Activated CD8-positive, alpha-beta T cell treated with anti-CD3 and anti-CD28 coated beads for 36 hours (primary cell): ENCODE measurements around the gene ZNF800. TPM values are rescaled to one million over a fixed set of nuclear protein-coding genes. Genes with fewer than 3 reads are reported as not detected.

Experiments used
- ATAC-seq: fragments of 200-7000 bp; cut with Tn5 transposase; one replicate; pipeline ENCODE4 v1.10.0; 2021; ENCODE audit warnings: mild to moderate bottlenecking, moderate library complexity
- CTCF ChIA-PET: fragments of 350-600 bp; sonication (Branson Sonifier 250); formaldehyde crosslinking; loops from one replicate; lab custom pipeline; 2021; ENCODE audit warnings: antibody characterized with exemption; lab: Charles Lee
- POLR2A ChIA-PET: fragments of 350-600 bp; sonication (Branson Sonifier 250); formaldehyde crosslinking; loops from one replicate; lab custom pipeline; 2021; ENCODE audit warnings: antibody characterized with exemption; lab: Charles Lee
- DNase-seq: peaks from one replicate; pipeline ENCODE4 v3.0.0-alpha.2; 2020
- H3K27ac Mint-ChIP-seq: one replicate; pipeline ENCODE4 v1.8.0; 2021; ENCODE audit warnings: mild to moderate bottlenecking, mixed read lengths
- H3K27me3 Mint-ChIP-seq: one replicate; pipeline ENCODE4 v1.8.0; 2021; ENCODE audit warnings: mixed read lengths
- H3K36me3 Mint-ChIP-seq: one replicate; pipeline ENCODE4 v1.8.0; 2021; ENCODE audit warnings: low read depth, mixed read lengths
- H3K4me1 Mint-ChIP-seq: one replicate; pipeline ENCODE4 v1.8.0; 2021; ENCODE audit warnings: low read depth, mixed read lengths
- H3K4me3 Mint-ChIP-seq: one replicate; pipeline ENCODE4 v1.8.0; 2021; ENCODE audit warnings: mild to moderate bottlenecking, moderate library complexity, mixed read lengths
- H3K9me3 Mint-ChIP-seq: one replicate; pipeline ENCODE4 v1.8.0; 2021; ENCODE audit warnings: mixed read lengths
- intact Hi-C: fragments of 100-400 bp; cut with micrococcal nuclease; formaldehyde crosslinking; loops from one replicate; pipeline ENCODE4 v1.10.0; 2022
- total RNA-seq, 2 experiments: library from RNA; stranded (reverse); gene quantifications; one replicate each; pipeline ENCODE4 v1.2.3, GENCODE V29; 2021
- TF ChIP-seq, protein P1 (sequence below): fragments of 200-600 bp; IDR thresholded peaks from one replicate; pipeline ENCODE4 v1.8.0; 2022; ENCODE audit warnings: antibody characterized with exemption, mild to moderate bottlenecking

ZNF800 gene, protein sequence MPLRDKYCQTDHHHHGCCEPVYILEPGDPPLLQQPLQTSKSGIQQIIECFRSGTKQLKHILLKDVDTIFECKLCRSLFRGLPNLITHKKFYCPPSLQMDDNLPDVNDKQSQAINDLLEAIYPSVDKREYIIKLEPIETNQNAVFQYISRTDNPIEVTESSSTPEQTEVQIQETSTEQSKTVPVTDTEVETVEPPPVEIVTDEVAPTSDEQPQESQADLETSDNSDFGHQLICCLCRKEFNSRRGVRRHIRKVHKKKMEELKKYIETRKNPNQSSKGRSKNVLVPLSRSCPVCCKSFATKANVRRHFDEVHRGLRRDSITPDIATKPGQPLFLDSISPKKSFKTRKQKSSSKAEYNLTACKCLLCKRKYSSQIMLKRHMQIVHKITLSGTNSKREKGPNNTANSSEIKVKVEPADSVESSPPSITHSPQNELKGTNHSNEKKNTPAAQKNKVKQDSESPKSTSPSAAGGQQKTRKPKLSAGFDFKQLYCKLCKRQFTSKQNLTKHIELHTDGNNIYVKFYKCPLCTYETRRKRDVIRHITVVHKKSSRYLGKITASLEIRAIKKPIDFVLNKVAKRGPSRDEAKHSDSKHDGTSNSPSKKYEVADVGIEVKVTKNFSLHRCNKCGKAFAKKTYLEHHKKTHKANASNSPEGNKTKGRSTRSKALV
- total RNA-seq: 10 to 100 TPM; 29.3 to 31.1 TPM

DNA sequence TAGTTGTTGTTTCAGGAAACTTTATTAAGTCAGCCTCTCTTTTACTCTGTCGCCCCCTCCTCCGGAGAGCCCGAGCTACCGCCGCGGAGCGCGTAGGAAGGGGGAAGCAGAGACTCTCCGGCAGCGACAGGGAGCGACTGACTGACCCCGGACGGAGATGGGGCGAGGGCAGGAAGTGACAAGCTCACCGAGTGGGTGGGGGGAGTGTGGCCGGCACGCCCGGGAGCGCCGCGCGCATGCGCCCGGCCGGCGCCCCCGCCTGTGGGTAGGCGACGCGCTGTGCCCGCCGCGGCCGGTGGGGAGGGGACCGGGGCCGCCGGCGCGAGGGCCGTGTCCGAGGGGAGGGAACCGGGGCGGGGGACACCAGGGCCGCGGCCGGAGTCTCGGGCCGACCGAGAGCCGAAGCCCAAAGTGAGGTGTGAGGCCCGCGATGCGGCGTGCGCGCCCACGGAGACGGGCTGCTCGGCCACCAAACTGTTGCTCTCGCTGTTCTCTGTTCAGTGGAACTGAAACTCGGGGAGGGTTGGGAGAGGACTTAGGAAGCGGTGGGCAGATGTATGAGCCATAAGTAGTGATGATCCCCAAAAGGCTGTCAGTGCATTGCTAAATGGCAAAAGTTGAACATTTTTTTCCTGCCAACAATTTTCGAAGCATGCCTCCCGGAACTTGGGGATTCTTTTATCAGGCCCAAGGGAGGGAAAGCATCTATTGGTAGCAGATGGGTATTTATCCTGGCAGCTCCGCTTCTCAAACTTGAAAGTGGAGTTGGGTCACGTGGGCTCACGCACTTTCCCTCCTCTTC is at the start of gene ZNF800:
Gene ZNF800, minus strand, starts transcription at position 143 of the 802 bp plus-strand sequence. CDS start 1,151 bp downstream, outside the sequence.
- intact Hi-C loops: no loop called here
- peak; percentile 93 for DNase-seq
- peaks cover 54% of the 10 kb centered on the region for H3K4me1 Mint-ChIP-seq
- H3K9me3 Mint-ChIP-seq: peaks cover 2% of the 10 kb centered on the region
- H3K27me3 Mint-ChIP-seq: no peaks in the 10 kb centered on the region
- peak within 1 kb of the TSS; percentile 95 for H3K4me3 Mint-ChIP-seq
- TF ChIP-seq, protein P1, sequence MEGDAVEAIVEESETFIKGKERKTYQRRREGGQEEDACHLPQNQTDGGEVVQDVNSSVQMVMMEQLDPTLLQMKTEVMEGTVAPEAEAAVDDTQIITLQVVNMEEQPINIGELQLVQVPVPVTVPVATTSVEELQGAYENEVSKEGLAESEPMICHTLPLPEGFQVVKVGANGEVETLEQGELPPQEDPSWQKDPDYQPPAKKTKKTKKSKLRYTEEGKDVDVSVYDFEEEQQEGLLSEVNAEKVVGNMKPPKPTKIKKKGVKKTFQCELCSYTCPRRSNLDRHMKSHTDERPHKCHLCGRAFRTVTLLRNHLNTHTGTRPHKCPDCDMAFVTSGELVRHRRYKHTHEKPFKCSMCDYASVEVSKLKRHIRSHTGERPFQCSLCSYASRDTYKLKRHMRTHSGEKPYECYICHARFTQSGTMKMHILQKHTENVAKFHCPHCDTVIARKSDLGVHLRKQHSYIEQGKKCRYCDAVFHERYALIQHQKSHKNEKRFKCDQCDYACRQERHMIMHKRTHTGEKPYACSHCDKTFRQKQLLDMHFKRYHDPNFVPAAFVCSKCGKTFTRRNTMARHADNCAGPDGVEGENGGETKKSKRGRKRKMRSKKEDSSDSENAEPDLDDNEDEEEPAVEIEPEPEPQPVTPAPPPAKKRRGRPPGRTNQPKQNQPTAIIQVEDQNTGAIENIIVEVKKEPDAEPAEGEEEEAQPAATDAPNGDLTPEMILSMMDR: no peak
- ATAC-seq: peak; percentile 85
- H3K27ac Mint-ChIP-seq: peak within 1 kb of the TSS; percentile 96
- ChIA-PET POLR2A (interaction anchor here (0.7 to 3.4 kb wide), 16 partner anchors 8 to 88 kb away, joined by 3 to 23 read pairs (median 4); no protein-coding TSS in a partner anchor), CTCF (interaction anchor here (1.1 to 2.8 kb wide), 8 partner anchors 12 to 55 kb away, joined by 3 to 12 read pairs (median 6); no protein-coding TSS in a partner anchor)
- peaks cover 37% of the 10 kb centered on the region for H3K36me3 Mint-ChIP-seq

DNA sequence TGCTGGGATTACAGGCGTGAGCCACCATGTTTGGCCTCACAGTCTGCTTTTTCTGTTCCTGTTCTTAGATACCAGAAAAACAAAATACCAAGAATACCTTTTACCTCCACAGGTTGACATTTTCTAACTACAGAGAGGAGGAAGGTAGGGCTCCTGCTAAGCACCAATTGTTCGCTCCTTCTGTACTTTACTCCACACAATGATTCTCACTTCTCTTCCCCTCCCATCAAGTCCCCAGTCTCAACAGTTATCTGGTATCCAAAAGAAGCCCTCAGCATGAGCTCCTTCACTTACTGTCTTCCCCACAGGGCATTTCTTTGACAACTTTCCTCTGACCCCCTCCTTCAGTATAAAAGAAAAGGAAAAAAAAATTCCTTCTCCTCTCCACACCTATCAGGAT is 47.7 kb upstream of the ZNF800 start:
- CTCF ChIA-PET: no interaction called here
- no peak overlapping the region for H3K27ac Mint-ChIP-seq

GRCh38 chr7:127438836-127439235 is 46.3 kb upstream of the ZNF800 start:
- TF ChIP-seq, protein P1: no peak
- POLR2A ChIA-PET: no interaction called here
- Mint-ChIP-seq H3K4me1 (no peaks in the 10 kb centered on the region), H3K4me3 (no peak overlapping the region), H3K27me3 (no peaks in the 10 kb centered on the region), H3K36me3 (no peaks in the 10 kb centered on the region), H3K27ac (no peak overlapping the region), H3K9me3 (no peaks in the 10 kb centered on the region)
- DNase-seq: no peak
- intact Hi-C loops: no loop called here
- CTCF ChIA-PET: interaction anchor here (1.1 to 1.3 kb wide), 2 partner anchors 9 to 91 kb away, joined by 3 to 6 read pairs; no protein-coding TSS in a partner anchor
- ATAC-seq: no peak

More for the DNA sequence above, 47.7 kb upstream of the ZNF800 start:
- Mint-ChIP-seq H3K4me1 (no peaks in the 10 kb centered on the region), H3K4me3 (no peak overlapping the region), H3K36me3 (no peaks in the 10 kb centered on the region), H3K27me3 (no peaks in the 10 kb centered on the region), H3K9me3 (no peaks in the 10 kb centered on the region)
- ATAC-seq: no peak
- POLR2A ChIA-PET: no interaction called here
- DNase-seq: no peak
- TF ChIP-seq, protein P1: no peak
- intact Hi-C loops: no loop called here

DNA sequence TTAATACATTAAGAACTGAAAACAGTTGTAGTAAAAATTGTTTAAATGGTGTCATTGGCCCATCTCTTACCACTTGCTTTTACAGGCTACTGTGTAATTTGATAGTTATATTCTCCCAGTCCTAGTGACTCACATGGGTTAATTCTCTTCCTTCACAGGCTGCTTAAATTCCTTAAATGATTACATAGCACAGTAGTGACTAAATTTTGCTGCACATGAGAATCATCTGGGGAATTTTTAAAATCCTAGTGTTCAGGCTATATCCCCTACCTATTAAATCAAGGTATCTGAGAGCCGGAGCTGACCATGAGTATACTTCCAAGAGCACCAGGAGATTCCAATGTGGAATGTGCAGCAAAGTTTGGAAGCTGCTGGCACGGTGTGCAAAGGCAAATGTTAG is 45.3 kb upstream of the ZNF800 start:
- CTCF ChIA-PET: interaction anchor here (1.1 to 1.4 kb wide), 2 partner anchors 17 to 90 kb away, joined by 3 read pairs; no protein-coding TSS in a partner anchor
- Mint-ChIP-seq H3K4me1 (no peaks in the 10 kb centered on the region), H3K9me3 (no peaks in the 10 kb centered on the region), H3K36me3 (no peaks in the 10 kb centered on the region), H3K27ac (no peak overlapping the region), H3K4me3 (no peak overlapping the region), H3K27me3 (no peaks in the 10 kb centered on the region)
- intact Hi-C loops: no loop called here
- no peak for ATAC-seq
- DNase-seq: no peak
- TF ChIP-seq, protein P1: no peak
- POLR2A ChIA-PET: no interaction called here
